Measurements from ENCODE around the gene ITM2C.

DNA sequence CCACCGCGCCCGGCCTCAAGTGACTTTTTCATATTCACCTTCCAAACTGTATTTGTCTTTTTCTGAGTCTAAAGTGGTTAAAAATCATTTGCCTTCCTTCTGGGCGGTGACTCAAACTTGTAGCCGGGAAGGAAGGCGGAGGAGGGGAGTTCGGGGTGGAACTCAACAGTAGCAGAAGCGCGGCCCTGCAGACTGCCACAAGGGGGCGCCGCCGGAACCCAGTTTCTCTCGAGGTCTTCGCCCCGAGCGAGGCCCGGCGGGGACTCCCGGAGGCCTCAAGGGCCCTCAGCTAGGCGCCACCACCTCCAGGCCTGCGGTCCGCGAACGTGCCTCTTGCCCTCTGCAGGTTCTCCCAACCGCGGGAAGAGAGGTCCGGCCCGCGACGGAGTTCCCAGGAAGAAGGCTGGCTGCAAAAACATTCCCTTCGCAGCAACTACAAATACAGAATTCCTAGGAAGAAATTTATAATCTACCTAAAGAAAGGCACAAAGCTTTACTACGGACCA is 16.8 kb upstream of the ITM2C start:
- TF ChIP-seq, protein P1, sequence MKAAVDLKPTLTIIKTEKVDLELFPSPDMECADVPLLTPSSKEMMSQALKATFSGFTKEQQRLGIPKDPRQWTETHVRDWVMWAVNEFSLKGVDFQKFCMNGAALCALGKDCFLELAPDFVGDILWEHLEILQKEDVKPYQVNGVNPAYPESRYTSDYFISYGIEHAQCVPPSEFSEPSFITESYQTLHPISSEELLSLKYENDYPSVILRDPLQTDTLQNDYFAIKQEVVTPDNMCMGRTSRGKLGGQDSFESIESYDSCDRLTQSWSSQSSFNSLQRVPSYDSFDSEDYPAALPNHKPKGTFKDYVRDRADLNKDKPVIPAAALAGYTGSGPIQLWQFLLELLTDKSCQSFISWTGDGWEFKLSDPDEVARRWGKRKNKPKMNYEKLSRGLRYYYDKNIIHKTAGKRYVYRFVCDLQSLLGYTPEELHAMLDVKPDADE (IDR thresholded peaks at IDR 0.05): no peak
- TF ChIP-seq, protein P2, sequence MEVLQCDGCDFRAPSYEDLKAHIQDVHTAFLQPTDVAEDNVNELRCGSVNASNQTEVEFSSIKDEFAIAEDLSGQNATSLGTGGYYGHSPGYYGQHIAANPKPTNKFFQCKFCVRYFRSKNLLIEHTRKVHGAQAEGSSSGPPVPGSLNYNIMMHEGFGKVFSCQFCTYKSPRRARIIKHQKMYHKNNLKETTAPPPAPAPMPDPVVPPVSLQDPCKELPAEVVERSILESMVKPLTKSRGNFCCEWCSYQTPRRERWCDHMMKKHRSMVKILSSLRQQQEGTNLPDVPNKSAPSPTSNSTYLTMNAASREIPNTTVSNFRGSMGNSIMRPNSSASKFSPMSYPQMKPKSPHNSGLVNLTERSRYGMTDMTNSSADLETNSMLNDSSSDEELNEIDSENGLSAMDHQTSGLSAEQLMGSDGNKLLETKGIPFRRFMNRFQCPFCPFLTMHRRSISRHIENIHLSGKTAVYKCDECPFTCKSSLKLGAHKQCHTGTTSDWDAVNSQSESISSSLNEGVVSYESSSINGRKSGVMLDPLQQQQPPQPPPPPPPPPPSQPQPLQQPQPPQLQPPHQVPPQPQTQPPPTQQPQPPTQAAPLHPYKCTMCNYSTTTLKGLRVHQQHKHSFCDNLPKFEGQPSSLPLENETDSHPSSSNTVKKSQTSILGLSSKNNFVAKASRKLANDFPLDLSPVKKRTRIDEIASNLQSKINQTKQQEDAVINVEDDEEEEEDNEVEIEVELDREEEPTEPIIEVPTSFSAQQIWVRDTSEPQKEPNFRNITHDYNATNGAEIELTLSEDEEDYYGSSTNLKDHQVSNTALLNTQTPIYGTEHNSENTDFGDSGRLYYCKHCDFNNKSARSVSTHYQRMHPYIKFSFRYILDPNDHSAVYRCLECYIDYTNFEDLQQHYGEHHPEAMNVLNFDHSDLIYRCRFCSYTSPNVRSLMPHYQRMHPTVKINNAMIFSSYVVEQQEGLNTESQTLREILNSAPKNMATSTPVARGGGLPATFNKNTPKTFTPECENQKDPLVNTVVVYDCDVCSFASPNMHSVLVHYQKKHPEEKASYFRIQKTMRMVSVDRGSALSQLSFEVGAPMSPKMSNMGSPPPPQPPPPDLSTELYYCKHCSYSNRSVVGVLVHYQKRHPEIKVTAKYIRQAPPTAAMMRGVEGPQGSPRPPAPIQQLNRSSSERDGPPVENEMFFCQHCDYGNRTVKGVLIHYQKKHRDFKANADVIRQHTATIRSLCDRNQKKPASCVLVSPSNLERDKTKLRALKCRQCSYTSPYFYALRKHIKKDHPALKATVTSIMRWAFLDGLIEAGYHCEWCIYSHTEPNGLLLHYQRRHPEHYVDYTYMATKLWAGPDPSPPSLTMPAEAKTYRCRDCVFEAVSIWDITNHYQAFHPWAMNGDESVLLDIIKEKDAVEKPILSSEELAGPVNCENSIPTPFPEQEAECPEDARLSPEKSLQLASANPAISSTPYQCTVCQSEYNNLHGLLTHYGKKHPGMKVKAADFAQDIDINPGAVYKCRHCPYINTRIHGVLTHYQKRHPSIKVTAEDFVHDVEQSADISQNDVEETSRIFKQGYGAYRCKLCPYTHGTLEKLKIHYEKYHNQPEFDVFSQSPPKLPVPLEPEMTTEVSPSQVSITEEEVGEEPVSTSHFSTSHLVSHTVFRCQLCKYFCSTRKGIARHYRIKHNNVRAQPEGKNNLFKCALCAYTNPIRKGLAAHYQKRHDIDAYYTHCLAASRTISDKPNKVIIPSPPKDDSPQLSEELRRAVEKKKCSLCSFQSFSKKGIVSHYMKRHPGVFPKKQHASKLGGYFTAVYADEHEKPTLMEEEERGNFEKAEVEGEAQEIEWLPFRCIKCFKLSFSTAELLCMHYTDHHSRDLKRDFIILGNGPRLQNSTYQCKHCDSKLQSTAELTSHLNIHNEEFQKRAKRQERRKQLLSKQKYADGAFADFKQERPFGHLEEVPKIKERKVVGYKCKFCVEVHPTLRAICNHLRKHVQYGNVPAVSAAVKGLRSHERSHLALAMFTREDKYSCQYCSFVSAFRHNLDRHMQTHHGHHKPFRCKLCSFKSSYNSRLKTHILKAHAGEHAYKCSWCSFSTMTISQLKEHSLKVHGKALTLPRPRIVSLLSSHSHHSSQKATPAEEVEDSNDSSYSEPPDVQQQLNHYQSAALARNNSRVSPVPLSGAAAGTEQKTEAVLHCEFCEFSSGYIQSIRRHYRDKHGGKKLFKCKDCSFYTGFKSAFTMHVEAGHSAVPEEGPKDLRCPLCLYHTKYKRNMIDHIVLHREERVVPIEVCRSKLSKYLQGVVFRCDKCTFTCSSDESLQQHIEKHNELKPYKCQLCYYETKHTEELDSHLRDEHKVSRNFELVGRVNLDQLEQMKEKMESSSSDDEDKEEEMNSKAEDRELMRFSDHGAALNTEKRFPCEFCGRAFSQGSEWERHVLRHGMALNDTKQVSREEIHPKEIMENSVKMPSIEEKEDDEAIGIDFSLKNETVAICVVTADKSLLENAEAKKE (CRISPR knock-in tag; IDR thresholded peaks at IDR 0.05): peak; percentile 65; the same call in 1 of the 2 replicates
- TF ChIP-seq POLR2AphosphoS5 (IDR thresholded peaks at IDR 0.05; ENCODE audit: low read depth): no peak
- TF ChIP-seq, protein P3, sequence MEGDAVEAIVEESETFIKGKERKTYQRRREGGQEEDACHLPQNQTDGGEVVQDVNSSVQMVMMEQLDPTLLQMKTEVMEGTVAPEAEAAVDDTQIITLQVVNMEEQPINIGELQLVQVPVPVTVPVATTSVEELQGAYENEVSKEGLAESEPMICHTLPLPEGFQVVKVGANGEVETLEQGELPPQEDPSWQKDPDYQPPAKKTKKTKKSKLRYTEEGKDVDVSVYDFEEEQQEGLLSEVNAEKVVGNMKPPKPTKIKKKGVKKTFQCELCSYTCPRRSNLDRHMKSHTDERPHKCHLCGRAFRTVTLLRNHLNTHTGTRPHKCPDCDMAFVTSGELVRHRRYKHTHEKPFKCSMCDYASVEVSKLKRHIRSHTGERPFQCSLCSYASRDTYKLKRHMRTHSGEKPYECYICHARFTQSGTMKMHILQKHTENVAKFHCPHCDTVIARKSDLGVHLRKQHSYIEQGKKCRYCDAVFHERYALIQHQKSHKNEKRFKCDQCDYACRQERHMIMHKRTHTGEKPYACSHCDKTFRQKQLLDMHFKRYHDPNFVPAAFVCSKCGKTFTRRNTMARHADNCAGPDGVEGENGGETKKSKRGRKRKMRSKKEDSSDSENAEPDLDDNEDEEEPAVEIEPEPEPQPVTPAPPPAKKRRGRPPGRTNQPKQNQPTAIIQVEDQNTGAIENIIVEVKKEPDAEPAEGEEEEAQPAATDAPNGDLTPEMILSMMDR (conservative IDR thresholded peaks at IDR 0.05; ENCODE audit: low read depth in 2 of 2): peak; percentile 74 to 86
